Measurements from ENCODE around the gene ZNF79.

Gene ZNF79

GRCh38 chr9:127423934-127424675 is at the start of gene ZNF79:
ZNF79 (plus strand) TSS chr9:127424382; CDS start chr9:127424788, 406 bp downstream.
- DNase-seq (ENCODE audit: low read depth in 2 of 2): peak; percentile 86 to 87

- no peak for DNase-seq (ENCODE audit: low read depth in 2 of 2)
These were observed 43.7 kb upstream of the ZNF79 start for GRCh38 chr9:127380479-127380878.

- DNase-seq (ENCODE audit: low read depth in 2 of 2): no peak
These were observed 41.6 kb upstream of the ZNF79 start for GRCh38 chr9:127382541-127382940.

- DNase-seq (ENCODE audit: low read depth in 2 of 2): no peak
These were observed 40.0 kb upstream of the ZNF79 start for GRCh38 chr9:127384016-127384730.

GRCh38 chr9:127384901-127385300 is 39.3 kb upstream of the ZNF79 start:
- DNase-seq (ENCODE audit: low read depth in 2 of 2): no peak

- DNase-seq (ENCODE audit: low read depth in 2 of 2): no peak
These were observed 37.9 kb upstream of the ZNF79 start for GRCh38 chr9:127386249-127386648.

GRCh38 chr9:127386981-127387380 is 37.2 kb upstream of the ZNF79 start:
- no peak for DNase-seq (ENCODE audit: low read depth in 2 of 2)

GRCh38 chr9:127388037-127388855 is 35.9 kb upstream of the ZNF79 start:
- DNase-seq (ENCODE audit: low read depth in 2 of 2): peak; percentile 70 to 74

- no peak for DNase-seq (ENCODE audit: low read depth in 2 of 2)
These were observed 35.3 kb upstream of the ZNF79 start for GRCh38 chr9:127388856-127389238.

- no peak for DNase-seq (ENCODE audit: low read depth in 2 of 2)
These were observed 34.6 kb upstream of the ZNF79 start for GRCh38 chr9:127389381-127390247.

- DNase-seq (ENCODE audit: low read depth in 2 of 2): no peak
These were observed 34.0 kb upstream of the ZNF79 start for GRCh38 chr9:127390248-127390545.

GRCh38 chr9:127390563-127390962 is 33.6 kb upstream of the ZNF79 start:
- no peak for DNase-seq (ENCODE audit: low read depth in 2 of 2)

GRCh38 chr9:127392166-127392565 is 32.0 kb upstream of the ZNF79 start:
- DNase-seq (ENCODE audit: low read depth in 2 of 2): no peak

- DNase-seq (ENCODE audit: low read depth in 2 of 2): no peak
These were observed 31.2 kb upstream of the ZNF79 start for GRCh38 chr9:127392976-127393375.

- DNase-seq (ENCODE audit: low read depth in 2 of 2): no peak
These were observed 30.5 kb upstream of the ZNF79 start for GRCh38 chr9:127393645-127394044.

GRCh38 chr9:127395497-127396252 is 28.5 kb upstream of the ZNF79 start:
- no peak for DNase-seq (ENCODE audit: low read depth in 2 of 2)

- DNase-seq (ENCODE audit: low read depth in 2 of 2): no peak
These were observed 27.9 kb upstream of the ZNF79 start for GRCh38 chr9:127396253-127396807.

- DNase-seq (ENCODE audit: low read depth in 2 of 2): peak; percentile 90
These were observed 27.2 kb upstream of the ZNF79 start, which contains the start of gene SLC2A8 for GRCh38 chr9:127396808-127397645. SLC2A8 (plus strand) TSS chr9:127397169; CDS start chr9:127397231, 62 bp downstream.

- DNase-seq (ENCODE audit: low read depth in 2 of 2): no peak
These were observed 26.4 kb upstream of the ZNF79 start for GRCh38 chr9:127397646-127398274.
